HS-5 (cell line): ENCODE data around the gene VRTN.

Experiments used
- DNase-seq: peaks from one replicate; pipeline ENCODE4 v3.0.0-alpha.2; 2012; ENCODE audit warnings: low read depth

The VRTN gene

DNA sequence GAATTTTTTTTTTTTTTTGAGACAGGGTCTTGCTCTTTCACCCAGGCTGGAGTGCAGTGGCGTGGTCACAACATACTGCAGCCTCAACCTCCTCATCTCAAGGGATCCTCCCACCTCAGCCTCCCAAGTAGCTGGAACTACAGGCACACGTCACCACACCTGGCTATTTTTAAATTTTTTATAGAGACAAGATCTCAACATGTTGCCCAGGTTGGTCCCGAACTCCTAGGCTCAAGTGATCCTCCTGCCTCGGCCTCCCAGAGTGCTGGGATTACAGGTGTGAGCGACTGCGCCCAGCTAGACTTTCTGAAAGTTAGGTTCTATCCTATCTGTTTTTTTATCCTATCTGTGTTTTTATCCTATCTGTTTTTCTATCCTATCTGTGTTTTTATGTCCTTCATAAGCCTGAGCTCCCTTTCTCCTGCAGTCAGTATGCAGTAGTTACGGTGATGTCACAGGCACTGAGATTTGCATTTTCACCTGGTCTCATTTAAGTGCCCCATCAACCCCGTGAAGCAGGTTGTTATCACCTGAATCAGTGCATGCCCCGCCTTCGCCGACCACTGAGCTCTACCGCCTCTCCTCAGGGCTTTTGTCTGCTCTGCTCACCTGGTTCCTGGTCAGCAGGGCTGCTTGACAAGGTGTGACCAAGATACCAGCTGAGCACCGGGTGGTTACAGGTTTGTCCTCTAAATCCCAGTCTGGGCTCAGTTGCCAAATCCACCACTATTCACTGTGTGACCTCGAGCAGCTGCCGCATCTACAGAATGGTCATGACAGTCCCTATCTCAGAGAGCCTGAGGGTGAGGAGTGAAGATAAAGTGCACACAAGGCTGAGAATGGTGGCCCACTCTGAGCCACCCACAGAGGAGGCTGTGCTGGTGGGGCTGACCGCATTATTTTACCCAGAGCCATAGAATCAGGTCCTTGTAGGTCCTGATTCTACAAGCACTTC, 44.6 kb downstream of the VRTN start:
- DNase-seq = no peak

DNA sequence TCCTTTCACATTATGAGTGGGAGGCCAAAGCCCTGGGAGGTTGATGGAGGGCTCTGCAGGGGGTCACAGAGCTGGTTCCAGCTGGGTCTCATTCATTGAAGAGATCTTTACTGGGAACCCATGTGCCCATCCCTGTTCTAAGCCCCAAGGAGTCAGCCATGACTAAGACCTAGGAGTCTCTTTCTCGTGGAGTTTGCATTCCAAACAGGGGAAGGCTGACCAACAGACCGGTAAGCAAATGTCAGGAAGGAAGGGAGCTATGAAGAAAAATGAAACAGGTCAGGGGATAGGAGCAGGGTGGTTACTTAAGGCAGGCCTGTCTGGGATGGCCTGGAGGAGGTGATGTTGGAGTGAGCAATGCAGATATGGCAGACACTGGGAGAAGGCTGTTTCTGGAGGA, 46.3 kb downstream of the VRTN start:
- no peak for DNase-seq

DNA sequence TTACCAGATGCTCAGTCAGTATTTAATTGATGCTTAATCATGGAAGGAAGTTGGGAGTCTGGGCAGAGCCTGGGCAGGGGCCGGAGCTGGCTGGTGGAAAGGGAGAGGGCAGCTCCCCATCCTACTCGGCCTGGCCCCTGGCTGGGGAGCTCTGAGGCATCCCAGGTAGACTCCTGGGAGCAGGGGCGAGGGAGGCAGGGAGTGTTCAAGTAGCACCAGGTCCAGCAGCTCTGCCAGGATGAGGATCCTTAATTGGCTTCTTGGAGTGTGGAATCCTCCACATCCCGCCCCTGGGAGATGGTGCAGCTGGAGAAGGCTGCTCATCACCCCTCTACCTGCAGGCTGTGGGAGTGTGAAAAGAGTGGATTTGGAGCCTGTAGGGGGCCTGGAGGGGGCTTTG, 46.8 kb downstream of the VRTN start:
- DNase-seq = no peak

DNA sequence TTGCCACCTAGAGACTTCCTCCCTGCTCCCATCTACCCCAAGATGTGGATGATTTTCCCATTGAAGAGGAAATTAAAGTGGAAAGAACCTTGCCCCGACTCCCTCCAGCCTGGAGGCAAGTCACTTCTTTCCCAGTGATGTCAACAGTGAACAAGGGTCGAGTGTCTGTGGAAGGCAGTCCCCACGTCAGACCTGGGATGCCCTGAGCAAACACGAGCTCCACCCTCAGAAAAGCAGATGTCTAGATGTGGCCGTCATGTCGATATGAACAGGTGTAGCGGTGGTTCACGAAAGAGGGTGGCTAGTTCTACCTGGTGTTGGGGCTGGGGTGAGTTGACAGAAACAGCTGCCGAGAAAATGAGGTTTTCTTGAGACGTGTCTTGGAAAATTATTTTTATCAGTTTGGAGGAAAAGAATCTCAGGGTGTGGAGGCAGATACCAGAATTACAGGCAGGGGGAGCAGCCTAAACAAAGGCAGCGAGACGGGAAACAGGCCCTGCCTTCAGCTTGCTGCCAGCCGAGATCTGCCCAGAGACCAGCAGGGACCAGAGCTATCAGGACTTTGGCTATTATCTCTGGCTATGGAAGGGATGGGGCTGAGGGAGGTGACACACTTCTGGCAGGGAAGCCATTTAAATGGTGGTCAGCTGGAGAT, 51.9 kb downstream of the VRTN start:
- DNase-seq = no peak

DNA sequence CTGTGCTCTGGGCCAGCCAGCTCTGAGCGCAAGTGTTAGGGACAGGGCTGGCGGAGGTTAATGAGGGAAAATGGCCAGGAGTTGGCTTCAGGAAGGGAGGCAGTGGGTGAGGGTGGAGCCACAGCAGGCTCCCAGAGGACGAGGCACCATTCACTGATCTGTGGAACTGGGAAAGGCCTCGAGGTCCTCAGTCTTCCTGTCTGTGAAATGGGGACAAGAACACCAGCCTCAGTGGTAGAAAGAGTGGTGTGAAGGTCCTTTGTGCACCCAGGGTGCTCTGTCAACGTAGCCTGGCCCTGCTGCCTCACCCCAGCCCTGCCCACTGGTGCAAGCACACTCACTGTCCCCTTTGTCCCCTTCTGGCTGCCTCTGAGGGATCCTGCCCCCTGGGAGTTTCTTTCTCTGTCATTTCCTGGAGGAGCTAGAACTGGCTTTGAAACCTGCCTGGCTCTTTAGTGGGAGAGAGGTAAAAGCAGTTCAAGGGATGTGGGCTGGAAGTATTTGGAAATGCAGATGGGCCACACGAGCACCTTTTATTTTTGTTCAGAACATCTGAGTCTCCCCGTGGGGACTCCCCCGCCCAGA, 52.7 kb downstream of the VRTN start:
- no peak for DNase-seq

DNA sequence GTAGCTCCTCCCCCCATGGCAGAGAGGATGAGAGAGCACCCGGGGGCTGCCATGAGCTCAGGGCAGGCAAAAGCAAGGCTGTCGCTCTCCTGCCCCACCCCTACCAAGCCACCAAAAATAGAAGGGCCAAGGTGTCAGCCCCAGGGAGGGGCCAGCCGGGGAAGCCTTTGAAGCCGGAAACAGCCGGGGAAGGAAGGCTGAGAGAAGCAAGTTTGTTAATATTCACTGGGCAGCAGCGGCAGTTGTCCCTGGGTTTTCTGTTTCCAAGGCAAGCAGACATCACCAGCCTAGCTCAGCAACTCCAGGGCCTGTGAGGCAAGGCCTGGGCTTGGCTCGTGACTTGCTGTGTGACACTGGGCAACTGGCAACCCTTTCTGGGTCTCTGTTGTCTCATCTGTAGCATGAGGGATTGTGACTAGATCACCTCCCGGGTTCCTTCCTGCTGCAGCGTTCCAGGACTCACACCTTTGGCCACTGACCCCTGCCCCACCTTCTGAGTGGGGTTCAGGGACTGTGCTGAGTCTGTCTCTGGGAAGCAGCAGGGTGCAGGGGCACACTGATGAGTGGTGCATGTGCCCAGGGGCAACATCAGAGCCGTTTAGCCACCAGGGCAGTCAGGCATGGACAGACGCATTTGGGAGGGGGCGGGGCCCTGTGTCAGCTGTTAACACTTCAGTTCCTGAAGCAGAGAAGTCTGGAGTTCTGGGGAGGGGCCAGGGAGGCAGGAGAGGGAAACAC, 53.4 kb downstream of the VRTN start:
- no peak for DNase-seq

DNA sequence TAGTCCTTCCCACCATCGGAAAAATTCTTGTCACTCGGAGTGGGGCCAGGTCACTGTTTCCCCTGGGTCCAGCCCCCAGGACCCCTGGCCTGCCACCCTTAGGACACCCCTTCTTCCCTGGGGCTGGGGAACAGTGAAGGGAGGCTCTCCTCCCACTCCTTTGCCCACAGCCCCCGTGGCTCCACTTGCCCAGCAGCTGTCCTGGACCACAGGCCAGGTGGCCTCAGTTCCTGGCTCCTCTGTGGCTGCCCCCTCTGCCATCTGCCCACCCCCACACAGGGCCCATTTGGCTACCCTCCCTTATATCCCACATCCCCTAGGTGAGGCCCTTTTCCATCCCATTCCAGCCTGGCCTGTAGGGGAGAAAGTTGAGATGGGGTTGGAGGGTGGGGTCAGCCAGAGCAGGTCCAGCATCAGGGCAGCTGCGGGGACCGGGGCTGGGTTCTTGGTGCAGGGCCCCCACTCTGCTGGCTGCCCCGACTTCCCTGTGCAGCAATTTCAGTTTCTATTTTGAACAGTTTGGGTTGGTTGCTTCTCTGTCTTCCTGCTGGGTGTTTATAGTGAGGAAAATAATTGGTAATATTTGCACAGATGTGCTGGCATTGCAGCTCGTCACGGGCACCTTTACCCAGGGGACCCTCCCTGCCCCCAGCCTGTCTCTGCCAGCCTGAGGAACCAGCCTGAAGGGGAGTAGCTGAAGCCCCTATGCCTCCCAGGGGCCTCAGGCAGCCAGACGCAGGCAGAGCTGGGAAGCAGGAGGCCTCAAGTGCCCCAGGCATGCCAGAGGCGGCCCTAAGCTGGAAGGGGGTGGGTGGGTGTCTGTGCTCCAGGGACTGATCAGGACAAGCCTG, 54.4 kb downstream of the VRTN start:
- no peak for DNase-seq

DNA sequence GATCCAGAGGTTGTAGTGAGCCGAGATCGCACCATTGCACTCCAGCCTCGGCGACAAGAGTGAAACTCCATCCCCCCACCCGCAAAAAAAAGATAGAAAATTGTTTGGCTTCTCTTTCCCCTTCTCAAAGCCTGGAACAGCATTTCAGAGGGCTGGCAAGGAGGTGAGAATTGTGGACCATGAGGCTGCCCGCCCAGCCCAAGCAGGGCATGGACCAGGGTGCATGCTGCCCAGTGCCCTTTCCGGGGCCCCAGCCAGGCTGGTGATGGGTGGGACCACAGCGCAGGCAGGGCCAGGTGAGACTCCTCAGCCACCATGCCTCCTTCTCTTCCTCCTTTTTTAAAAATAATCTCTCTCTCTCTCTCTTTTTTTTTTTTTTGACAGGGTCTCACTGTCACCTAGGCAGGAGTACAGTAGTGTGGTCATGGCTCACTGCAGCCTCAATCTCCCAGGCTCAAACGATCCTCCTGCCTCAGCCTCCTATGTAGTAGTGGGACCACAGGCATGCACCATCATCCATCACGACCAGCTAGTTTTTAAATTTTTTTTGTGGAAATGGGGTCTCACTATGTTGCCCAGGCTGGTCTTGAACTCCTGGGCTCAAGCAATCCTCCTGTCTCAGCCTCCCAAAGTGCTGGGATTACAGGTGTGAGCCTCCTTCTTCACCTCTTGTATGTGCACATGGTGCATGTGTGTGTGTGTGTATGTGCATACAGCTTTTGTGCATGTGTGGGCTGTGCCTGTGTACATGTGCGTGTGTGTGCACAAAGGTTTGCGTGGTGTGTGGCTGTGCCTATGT, 55.5 kb downstream of the VRTN start:
- DNase-seq = no peak

DNA sequence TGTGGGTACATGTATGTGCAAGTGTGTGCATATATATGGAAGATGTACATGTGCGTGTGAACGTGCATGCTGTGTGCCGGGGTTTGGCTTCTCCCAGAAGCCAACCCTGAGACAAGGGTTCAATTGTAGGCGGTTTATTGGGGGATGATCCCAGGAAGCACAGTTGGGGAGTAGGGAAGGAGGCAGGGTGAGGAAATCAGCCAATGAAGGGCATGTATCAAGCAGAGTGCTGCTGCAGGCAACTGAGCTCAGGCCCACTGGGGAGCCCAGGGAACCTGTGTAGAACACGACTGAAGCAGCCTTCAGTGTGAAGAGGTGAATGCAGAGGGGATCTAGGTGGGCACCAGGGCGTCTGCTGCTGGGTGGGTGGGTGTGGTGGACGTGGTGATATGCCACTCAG, 56.2 kb downstream of the VRTN start:
- no peak for DNase-seq

DNA sequence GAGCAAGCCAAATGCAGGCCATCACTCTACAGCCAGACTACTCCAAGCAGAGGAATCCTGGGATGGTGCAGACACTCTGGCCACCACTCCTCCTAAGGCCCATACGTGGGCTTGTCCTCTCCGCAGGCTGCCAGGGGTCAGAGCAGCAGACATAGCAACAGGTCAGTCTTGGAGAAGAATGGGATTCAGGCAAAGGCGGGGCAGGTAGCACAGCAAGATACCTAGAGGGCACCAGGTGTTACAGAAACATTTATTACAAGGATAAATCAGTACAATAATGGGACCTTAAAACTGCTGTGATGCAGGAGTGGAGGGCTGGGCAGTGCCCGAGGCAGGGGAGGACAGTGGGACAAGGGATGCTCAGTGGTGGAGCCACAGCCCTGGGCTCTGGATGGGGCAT, 57.4 kb downstream of the VRTN start:
- DNase-seq = no peak

DNA sequence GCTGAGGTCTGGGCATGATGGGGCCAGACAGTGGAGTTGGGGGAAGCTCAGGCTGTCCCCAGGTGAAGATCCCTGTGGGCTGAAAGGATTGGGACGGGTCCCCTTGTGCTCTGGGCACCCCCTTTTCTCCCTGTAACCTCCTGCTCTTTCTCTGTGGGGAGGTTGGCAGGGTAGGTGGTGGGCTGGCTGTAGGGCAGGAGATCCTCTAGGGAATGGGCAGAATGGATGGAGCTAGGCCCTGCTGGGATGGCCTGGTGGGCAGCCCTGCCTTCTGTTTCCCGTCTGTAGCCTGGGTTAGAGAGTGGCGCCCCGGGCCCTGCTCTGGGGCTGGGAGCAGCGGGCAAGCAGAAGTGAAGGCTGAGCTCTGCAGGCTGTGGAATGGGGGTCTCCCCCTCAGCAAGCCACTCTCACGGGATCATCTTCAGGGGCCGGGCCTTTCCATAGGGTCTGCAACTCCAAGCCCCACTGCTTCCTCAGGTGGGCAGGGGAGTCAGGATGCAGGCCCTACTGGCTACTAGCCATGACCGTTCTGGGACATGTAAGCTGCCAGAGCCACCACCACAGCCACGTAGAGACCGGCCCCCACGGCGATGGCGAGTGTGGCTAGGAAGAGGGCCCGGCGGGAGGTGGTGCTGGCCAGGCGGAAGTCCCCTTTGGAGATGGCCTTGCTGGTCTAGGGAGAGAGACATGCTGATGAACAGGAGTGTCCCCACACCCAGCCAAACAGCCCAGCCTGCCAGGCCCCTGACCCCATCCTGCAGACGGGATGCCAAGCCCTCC, 58.9 kb downstream of the VRTN start:
- no peak for DNase-seq

DNA sequence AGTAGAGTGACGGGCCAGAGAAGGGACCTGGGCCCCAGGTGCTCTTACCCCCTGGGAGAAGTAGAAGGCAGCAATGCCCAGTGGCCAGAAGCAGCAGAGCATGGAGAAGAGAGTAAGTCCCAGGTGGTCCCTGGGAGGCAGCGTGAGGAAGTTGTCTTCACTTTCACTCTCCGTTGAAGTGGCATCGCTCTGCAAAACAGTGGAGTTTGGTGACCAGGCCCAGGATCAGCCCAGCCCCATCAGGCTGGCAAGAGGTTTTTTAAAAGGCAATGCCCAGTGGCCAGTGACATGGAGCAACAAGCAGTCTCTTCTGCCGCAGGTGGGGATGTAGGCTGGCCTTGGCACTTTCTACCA, 59.5 kb downstream of the VRTN start:
- no peak for DNase-seq

DNA sequence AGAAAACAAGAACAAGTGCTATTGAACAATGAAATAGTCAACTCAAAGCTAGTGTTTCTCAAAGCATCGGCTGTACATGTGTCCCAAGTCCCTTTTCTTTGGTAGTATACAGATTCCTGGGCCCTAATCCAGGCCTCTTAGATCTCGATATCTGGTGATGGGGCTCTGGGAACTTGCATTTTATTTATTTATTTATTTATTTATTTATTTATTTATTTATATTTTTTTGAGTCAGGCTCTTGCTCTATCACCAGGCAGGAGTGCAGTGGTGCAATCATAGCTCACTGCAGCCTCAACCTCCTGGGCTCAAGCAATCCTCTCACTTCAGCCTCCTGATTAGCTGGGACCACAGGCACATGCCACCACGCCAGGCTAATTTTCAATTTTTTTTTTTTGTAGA, 60.6 kb downstream of the VRTN start:
- no peak for DNase-seq

DNA sequence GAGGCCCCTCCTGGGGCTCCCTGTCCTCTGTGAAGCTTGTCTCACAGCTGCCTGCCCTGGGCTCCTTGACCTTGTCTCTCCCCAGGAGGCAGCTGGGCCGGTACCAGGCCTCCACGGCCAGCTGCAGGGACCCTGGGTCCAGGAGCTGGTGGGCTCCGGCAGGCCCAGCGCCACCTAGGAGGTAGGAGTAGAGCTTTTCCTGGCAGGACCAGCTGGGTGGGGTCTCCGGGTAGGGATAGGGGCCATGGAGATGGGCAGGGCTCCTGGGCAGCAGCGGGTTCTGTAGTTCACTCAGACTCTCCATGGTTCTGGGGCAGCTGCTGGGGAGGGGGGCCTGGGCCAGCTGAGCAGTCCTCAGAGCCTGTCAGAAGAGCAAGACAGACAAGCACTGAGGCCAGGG, 61.2 kb downstream of the VRTN start:
- no peak for DNase-seq
